Medulla oblongata (tissue), 1 donor: ENCODE results near the gene MAP3K12.
A peak's percentile ranks its signal among the peaks of the same experiment; 100 is the strongest.

Experiments used
- DNase-seq: peaks from one replicate; pipeline ENCODE4 v3.0.0-alpha.2; 2015; ENCODE audit errors: extremely low spot score

The MAP3K12 gene

GRCh38 chr12:53508534-53509170, 9.4 kb upstream of the MAP3K12 start:
- peak; percentile 93 for DNase-seq

- DNase-seq, result no peak
Measured at GRCh38 chr12:53507603-53507885, 8.3 kb upstream of the MAP3K12 start.

DNA sequence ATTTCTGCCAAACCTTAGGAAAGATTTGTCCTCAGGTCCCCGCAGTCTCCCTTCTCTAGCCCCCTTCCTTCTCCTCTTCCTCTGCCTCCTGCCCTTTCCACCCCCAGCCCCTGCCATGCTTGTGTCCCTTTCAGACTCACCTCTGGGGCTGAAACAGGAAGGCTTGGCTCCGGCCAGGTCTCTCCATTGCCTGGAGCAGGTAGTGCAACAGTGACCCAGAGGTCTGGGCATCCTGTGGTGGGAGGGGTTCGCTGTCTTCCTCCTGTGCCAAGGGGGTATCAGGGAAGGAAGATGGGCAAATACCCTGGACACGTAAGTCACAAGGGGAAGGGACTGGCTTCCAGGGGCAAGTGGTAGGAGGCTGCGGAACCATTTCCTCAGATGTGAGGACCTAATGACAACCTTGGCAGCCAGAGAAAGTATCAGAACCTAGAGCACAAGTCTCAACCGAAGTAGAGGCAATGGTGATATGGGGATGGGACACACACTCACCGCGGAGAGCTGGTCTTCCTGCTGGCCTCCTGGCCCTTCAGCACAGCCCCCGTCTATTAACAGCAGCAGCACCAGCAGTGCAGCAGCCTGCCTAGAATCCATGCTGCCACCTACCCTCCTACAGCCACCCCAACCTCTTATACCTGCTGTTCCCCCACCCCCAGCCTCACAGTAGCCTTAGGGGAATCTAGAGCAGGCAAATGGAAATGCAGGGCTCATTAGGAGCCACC, 7.8 kb upstream of the MAP3K12 start, which contains the start of gene NPFF:
Gene NPFF, minus strand, starts transcription at position 604 of the 722 bp plus-strand sequence. Its CDS starts 10 bp downstream, at position 594.
- DNase-seq, result no peak

DNA sequence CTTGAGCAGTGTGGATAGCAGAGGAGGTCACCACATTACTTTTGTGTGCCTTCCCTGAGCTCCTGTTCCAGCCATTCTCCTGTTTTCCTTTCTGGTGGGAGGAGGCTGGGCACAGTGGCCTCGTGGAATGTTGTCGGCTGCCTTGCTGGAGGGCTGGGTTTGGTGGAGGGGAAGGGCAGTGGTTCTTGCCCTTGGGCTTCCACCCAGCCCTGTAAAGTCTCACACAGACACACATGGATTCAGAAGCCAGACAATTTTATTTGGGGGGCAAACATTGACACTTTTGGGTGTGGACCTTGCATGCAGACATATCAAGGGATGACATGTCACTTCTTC, 7.2 kb upstream of the MAP3K12 start:
- DNase-seq, result no peak

DNA sequence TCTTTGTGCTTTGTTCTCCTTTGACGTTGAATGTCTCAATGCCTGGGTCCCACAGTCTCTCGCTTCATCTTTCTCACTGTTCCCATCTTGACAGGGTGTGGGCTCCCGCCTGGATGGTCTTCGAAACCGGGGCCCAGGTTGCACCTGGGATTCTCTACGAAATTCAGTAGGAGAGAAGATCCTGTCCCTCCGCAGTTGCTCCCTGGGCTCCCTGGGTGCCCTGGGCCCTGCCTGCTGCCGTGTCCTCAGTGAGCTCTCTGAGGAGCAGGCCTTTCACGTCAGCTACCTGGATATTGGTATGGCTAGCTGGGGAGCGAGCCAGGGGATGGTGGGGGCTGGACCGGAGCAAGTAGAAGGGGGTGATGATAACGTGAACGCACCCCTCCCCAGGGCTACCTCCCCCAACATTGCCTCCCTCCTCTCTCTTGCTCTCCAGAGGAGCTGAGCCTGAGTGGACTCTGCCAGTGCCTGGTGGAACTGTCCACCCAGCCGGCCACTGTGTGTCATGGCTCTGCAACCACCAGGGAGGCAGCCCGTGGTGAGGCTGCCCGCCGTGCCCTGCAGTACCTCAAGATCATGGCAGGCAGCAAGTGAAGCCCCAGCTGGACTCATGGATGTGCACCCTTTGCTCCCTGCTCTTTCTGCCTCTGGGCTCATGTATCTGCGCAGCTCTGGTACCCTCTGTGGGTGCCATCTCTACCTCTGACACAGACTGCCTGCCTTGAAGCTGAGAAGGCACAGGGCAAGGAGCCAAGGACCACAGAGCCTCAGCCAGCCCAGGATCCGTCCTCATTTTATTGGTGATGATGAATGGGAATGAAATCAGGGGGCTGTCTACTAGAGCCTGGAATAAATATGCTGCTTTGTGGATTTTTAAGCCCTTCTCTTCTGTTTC, 6.5 kb upstream of the MAP3K12 start:
- DNase-seq, result no peak

GRCh38 chr12:53505086-53505485, 5.8 kb upstream of the MAP3K12 start:
- peak; percentile 62 for DNase-seq

DNA sequence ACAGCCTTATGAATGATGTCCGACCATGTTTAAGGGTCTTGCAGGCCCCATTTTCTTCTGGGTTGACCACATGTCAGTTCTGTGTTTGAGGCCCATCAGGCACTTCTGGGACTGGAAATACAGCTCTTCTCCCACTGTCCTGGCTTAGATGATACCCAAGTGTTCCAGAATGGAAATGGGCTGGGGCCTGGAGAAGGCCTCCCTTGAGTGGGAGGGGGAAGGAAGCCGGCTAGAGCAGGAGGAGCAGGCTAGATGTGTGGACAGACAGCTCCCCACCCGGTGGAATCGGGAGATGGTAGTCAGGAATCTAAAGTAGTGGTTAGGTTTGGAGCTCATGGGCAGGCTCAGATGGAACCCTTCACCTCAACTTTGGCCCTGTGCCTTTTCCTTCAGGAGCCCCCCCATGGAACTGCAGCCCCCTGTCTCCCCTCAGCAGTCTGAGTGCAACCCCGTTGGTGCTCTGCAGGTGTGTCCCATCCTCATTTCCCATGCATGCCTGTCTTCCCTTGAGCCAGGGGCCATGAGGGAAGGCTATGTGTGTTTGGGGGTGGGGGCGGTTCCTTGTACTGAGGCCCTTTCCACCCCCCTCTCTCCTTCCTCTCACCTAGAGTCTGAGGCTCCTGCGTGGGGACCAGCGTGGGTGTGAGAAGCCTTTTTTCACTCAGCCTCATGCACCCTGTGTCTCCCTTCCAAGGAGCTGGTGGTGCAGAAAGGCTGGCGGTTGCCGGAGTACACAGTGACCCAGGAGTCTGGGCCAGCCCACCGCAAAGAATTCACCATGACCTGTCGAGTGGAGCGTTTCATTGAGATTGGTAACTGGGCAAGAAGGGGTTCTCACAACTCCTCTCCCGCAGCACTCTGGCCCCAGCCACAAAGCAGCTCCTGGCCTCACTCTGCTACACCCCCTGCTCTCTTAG, 5.0 kb upstream of the MAP3K12 start:
- DNase-seq, result no peak

GRCh38 chr12:53502983-53503728, 3.9 kb upstream of the MAP3K12 start:
- no peak for DNase-seq

DNA sequence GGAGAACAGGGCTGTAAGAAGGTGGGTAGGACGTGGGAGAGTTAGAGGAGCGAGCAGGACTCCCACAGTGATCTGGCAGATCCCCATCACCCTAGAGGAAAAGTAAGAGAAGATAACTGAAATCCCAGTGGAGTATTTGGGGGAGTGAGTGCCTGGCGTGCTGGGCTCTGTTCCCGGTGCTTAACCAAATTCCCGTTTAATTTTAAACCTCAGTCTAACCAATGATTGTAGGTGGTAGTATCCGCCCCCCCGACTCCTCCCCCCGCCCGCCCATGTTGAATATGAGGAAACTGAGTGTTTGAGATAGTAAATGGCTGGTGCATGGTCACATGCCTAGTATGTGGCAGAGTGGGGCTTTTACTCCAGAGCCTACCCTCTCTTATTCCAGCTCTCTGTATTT, 3.1 kb upstream of the MAP3K12 start:
- DNase-seq, result no peak

GRCh38 chr12:53501615-53502181, 2.4 kb upstream of the MAP3K12 start:
- DNase-seq, result no peak

DNA sequence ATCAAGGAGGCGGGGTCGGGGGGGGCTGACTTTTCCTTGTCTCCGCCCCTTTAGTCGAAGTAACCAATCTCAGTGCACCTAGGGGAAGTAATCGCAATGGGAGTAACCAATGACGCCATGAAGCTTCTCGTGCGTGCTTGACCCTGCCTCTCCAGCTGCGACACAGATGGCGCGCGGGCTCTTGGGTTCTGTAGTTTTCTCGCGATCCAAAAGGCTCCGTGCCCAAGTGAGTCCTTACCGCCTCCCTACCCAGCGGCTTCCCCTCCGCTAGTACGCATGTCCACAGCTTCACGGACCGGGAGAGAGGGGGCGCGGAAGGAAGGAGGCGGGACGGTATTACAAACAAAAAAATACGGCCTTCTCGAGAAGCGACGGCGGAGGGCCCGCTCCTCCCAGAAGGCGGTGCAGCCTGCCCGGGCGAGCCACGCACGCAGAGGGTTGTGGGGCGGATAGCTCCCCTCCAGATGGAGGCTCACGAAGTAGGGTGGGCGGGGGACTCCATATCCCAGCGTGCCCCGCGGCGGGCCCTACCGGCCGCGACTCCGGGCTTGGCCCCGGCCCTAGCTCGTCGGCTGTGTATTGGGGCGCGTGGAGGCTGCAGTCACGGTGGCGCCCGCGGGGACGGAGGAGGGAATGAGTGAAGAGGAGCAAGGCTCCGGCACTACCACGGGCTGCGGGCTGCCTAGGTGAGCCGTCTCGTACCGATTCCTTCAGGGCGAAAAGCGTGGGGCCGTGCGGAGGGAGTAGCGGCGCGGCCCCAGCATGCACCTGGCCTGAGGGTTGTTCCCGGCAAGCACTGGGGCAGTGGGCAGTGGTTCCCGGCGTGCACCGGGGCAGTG, 1.7 kb upstream of the MAP3K12 start, which contains the start of gene TARBP2:
Gene TARBP2, plus strand, starts transcription at position 508 of the 839 bp plus-strand sequence. Its CDS starts 126 bp downstream, at position 634.
- DNase-seq, result peak; percentile 100

- peak; percentile 86 for DNase-seq
Measured at GRCh38 chr12:53500142-53500775, 1.0 kb upstream of the MAP3K12 start.

GRCh38 chr12:53498235-53498630, 1.0 kb downstream of the MAP3K12 start:
- DNase-seq, result no peak

DNA sequence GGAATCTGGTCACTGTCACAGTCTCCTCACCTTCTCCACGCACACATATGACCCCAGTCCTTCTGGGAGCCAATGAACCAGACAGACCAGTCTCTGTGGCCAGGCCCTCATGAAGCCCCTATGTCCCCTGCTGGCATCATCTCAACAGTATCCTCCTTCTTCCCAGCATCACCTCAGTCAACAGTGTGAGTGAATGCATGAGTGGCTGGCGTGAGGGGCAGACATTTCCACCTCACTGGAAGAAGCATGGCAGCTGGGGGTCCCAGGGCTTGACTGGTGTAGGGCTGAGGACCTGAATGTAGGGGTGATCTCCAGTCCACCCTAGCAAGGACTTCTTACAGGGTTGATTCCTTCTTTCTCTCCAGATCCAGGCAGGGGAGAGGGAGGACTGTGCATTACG, 1.8 kb downstream of the MAP3K12 start:
- DNase-seq, result no peak

GRCh38 chr12:53496752-53497032, 2.6 kb downstream of the MAP3K12 start:
- DNase-seq, result no peak

DNA sequence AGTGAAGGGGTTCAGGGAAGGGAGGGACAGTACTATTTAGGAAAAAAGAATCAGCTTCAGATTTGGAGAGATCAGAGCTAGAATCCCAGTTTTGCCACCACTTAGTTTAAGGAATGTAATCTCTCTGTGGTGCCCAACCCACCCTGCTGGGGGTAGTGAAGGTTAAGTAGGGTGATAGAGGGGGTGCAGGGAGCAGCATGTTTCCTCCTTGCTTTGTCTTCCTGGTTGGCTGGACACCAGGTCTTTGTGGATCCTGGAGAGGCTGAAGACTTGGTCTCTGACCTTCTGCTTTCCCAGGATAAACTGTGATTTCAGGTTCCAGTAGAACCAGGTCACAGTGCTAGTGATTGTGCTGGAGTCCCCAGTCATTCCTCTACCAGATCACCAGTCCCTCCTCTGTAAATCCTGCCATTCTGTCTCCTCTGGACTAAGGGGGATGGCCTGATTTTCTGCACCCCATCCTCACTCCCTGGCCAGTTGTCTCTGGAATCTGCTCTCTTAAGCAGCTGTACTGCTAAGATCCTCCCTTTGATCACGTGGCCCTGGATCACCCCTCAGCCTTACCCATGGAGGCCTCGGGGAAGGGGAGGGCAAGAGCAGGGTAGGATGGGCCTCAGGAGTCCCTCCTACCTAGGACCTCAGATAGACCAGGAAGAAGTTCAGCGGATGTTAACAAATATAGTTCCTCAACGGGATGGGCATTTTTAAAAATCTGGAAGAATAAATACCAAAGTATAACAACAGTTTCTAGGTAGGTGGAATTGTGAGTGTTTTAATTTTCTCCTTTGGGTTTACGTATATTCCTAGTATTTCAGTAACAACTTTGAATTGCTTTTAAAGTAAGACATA, 3.1 kb downstream of the MAP3K12 start:
- DNase-seq, result peak; percentile 66

- DNase-seq, result peak; percentile 27
Measured at GRCh38 chr12:53493610-53494391, 5.5 kb downstream of the MAP3K12 start.
